Endometrium (tissue), 2 donors: ENCODE results near the gene TTC21B.
"Not testable (repeated sequence)": the region's sequence is repeated elsewhere in the genome, so short reads cannot be mapped to it uniquely, and the experiment has no call there.

ENCODE experiments used
- FAIRE-seq: peaks from 2 replicates; lab custom pipeline; 2012; peaks lifted over from hg19 to GRCh38; lab: Jason Lieb, UNC
- donor health status: control.
- donor health status: control.

TTC21B gene

GRCh38 chr2:165953655-165954606 is at the start of gene TTC21B:
Gene TTC21B, minus strand, starts transcription at chr2:165953776. Its CDS starts 71 bp downstream, at chr2:165953705.
- peak; percentile 82 for FAIRE-seq

GRCh38 chr2:166000401-166000800 is 46.8 kb upstream of the TTC21B start:
- FAIRE-seq: no peak

GRCh38 chr2:165990846-165991245 is 37.3 kb upstream of the TTC21B start:
- FAIRE-seq: no peak

GRCh38 chr2:165989851-165990250 is 36.3 kb upstream of the TTC21B start:
- FAIRE-seq: no peak

- FAIRE-seq: no peak
Measured at GRCh38 chr2:165985120-165985519, 31.5 kb upstream of the TTC21B start.

- not testable (repeated sequence) for FAIRE-seq
Measured at GRCh38 chr2:165972161-165972560, 18.6 kb upstream of the TTC21B start.

- no peak for FAIRE-seq
Measured at GRCh38 chr2:165970663-165971062, 17.1 kb upstream of the TTC21B start.

GRCh38 chr2:165969227-165969626 is 15.7 kb upstream of the TTC21B start:
- no peak for FAIRE-seq

GRCh38 chr2:165967746-165968145 is 14.2 kb upstream of the TTC21B start:
- no peak for FAIRE-seq

GRCh38 chr2:165961818-165962217 is 8.2 kb upstream of the TTC21B start:
- FAIRE-seq: no peak

GRCh38 chr2:165959371-165959770 is 5.8 kb upstream of the TTC21B start:
- FAIRE-seq: no peak

- FAIRE-seq: no peak
Measured at GRCh38 chr2:165958313-165958960, 4.9 kb upstream of the TTC21B start.

GRCh38 chr2:165957030-165957675 is 3.6 kb upstream of the TTC21B start:
- no peak for FAIRE-seq

GRCh38 chr2:165953306-165953654 is 296 bp downstream of the TTC21B start:
- FAIRE-seq: no peak

- FAIRE-seq: no peak
Measured at GRCh38 chr2:165952741-165953211, 800 bp downstream of the TTC21B start.

- no peak for FAIRE-seq
Measured at GRCh38 chr2:165952085-165952484, 1.5 kb downstream of the TTC21B start.

- no peak for FAIRE-seq
Measured at GRCh38 chr2:165950438-165950837, 3.1 kb downstream of the TTC21B start.

GRCh38 chr2:165941827-165942226 is 11.7 kb downstream of the TTC21B start:
- no peak for FAIRE-seq

GRCh38 chr2:165938237-165938636 is 15.3 kb downstream of the TTC21B start:
- FAIRE-seq: no peak

GRCh38 chr2:165933211-165933910 is 20.2 kb downstream of the TTC21B start:
- no peak for FAIRE-seq

- FAIRE-seq: no peak
Measured at GRCh38 chr2:165927774-165928173, 25.8 kb downstream of the TTC21B start.

- FAIRE-seq: no peak
Measured at GRCh38 chr2:165927353-165927752, 26.2 kb downstream of the TTC21B start.
